ENCODE data around the gene WIPF3.

GRCh38 chr7:29858191-29858951, 52.1 kb downstream of the WIPF3 start:
- TF ChIP-seq CTCF (IDR thresholded peaks at IDR 0.05; ENCODE audit: low read depth, low read length, poor library complexity, severe bottlenecking) (no peak), EZH2phosphoT487 (IDR thresholded peaks at IDR 0.05; ENCODE audit: borderline replicate concordance, low read length) (no peak)
